HG03571 (cell line): ENCODE results near the gene TMEM74B.

Experiments used
- ATAC-seq: cut with Tn5 transposase; IDR thresholded peaks from one replicate; pipeline ENCODE4 v1.9.1; 2021; ENCODE audit not compliant: unreplicated experiment

TMEM74B gene

GRCh38 chr20:1183153-1183552 is 1.6 kb downstream of the TMEM74B start:
- no peak for ATAC-seq

GRCh38 chr20:1182106-1182505 is 2.7 kb downstream of the TMEM74B start:
- no peak for ATAC-seq

- no peak for ATAC-seq
Measured at GRCh38 chr20:1180949-1181348, 3.8 kb downstream of the TMEM74B start.

- ATAC-seq: no peak
Measured at GRCh38 chr20:1178623-1179022, 6.2 kb downstream of the TMEM74B start.

- ATAC-seq: no peak
Measured at GRCh38 chr20:1178103-1178502, 6.7 kb downstream of the TMEM74B start.

GRCh38 chr20:1177680-1178079 is 7.1 kb downstream of the TMEM74B start:
- no peak for ATAC-seq

GRCh38 chr20:1174787-1175186 is 10.0 kb downstream of the TMEM74B start:
- no peak for ATAC-seq

GRCh38 chr20:1173698-1174097 is 11.1 kb downstream of the TMEM74B start:
- ATAC-seq: no peak

GRCh38 chr20:1171461-1172093 is 13.2 kb downstream of the TMEM74B start:
- ATAC-seq: no peak

GRCh38 chr20:1169224-1169623 is 15.6 kb downstream of the TMEM74B start:
- ATAC-seq: no peak

- ATAC-seq: no peak
Measured at GRCh38 chr20:1166948-1167720, 17.6 kb downstream of the TMEM74B start.

- no peak for ATAC-seq
Measured at GRCh38 chr20:1165941-1166340, 18.8 kb downstream of the TMEM74B start.

GRCh38 chr20:1165521-1165920 is 19.3 kb downstream of the TMEM74B start:
- no peak for ATAC-seq

- ATAC-seq: no peak
Measured at GRCh38 chr20:1164871-1165270, 19.9 kb downstream of the TMEM74B start.

GRCh38 chr20:1163653-1164052 is 21.1 kb downstream of the TMEM74B start:
- no peak for ATAC-seq

- ATAC-seq: no peak
Measured at GRCh38 chr20:1163105-1163504, 21.7 kb downstream of the TMEM74B start.

- ATAC-seq: no peak
Measured at GRCh38 chr20:1160991-1161390, 23.8 kb downstream of the TMEM74B start.

GRCh38 chr20:1160496-1160895 is 24.3 kb downstream of the TMEM74B start:
- no peak for ATAC-seq

- ATAC-seq: no peak
Measured at GRCh38 chr20:1155342-1155741, 29.4 kb downstream of the TMEM74B start.

- ATAC-seq: no peak
Measured at GRCh38 chr20:1154691-1155090, 30.1 kb downstream of the TMEM74B start.

- ATAC-seq: no peak
Measured at GRCh38 chr20:1154226-1154625, 30.6 kb downstream of the TMEM74B start.

GRCh38 chr20:1150968-1151367 is 33.8 kb downstream of the TMEM74B start:
- ATAC-seq: no peak

- ATAC-seq: no peak
Measured at GRCh38 chr20:1150218-1150617, 34.6 kb downstream of the TMEM74B start.
